ENCODE data around the gene RNF111.

GRCh38 chr15:59143281-59143680, 155.8 kb downstream of the RNF111 start:
- TF ChIP-seq POLR2A (IDR thresholded peaks at IDR 0.05; ENCODE audit: low read depth, low read length) = no peak
- no peak for TF ChIP-seq PAX5 (IDR thresholded peaks at IDR 0.05; ENCODE audit: insufficient read depth, low read length, severe bottlenecking)
- TF ChIP-seq POLR2AphosphoS5 (IDR thresholded peaks at IDR 0.05; ENCODE audit: low read depth, low read length) = no peak
